NB4 (cell line): ENCODE data around the gene FAM53B.

Experiments used
- TF ChIP-seq, protein P1 (sequence below): IDR thresholded peaks from 2 replicates; pipeline ENCODE4 v1.6.1; 2011; ENCODE audit warnings: low read depth, low read length
- TF ChIP-seq, protein P2 (sequence below): IDR thresholded peaks from one replicate; pipeline ENCODE4 v1.5.1; 2012; ENCODE audit warnings: low read depth, low read length

DNA sequence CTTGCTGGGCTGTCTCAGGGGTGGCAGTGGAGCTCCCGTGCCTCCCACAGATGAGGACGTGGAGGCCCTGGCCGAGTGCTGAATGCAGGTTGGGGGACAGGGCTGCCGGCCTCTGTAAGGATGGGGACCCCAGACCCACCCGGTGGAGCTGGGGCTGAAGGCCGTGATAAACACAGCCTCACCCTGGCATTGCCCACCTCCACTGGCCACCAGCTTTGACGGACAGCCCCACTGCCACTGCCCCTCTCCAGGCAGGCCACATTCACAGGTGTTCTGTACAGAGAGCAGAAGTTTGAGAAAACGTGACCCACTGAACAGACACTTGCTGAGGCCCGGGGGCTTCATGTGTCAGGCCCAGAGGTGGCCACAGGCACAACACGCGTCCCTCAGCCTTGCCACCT, 156.4 kb downstream of the FAM53B start:
- TF ChIP-seq, protein P1, sequence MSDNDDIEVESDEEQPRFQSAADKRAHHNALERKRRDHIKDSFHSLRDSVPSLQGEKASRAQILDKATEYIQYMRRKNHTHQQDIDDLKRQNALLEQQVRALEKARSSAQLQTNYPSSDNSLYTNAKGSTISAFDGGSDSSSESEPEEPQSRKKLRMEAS, result no peak
- TF ChIP-seq, protein P2, sequence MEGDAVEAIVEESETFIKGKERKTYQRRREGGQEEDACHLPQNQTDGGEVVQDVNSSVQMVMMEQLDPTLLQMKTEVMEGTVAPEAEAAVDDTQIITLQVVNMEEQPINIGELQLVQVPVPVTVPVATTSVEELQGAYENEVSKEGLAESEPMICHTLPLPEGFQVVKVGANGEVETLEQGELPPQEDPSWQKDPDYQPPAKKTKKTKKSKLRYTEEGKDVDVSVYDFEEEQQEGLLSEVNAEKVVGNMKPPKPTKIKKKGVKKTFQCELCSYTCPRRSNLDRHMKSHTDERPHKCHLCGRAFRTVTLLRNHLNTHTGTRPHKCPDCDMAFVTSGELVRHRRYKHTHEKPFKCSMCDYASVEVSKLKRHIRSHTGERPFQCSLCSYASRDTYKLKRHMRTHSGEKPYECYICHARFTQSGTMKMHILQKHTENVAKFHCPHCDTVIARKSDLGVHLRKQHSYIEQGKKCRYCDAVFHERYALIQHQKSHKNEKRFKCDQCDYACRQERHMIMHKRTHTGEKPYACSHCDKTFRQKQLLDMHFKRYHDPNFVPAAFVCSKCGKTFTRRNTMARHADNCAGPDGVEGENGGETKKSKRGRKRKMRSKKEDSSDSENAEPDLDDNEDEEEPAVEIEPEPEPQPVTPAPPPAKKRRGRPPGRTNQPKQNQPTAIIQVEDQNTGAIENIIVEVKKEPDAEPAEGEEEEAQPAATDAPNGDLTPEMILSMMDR, result no peak
